Activated CD4-positive, alpha-beta T cell treated with anti-CD3 and anti-CD28 coated beads, Interleukin-2, amount 50 U/mL, for 48 hours (primary cell): Measurements from ENCODE around the gene DEDD.
"Not testable (repeated sequence)": the region's sequence is repeated elsewhere in the genome, so short reads cannot be mapped to it uniquely, and the experiment has no call there.

Experiments used
- DNase-seq, 2 experiments: peaks; one replicate each; pipeline ENCODE4 v3.0.0-alpha.2; 2020

Gene DEDD

DNA sequence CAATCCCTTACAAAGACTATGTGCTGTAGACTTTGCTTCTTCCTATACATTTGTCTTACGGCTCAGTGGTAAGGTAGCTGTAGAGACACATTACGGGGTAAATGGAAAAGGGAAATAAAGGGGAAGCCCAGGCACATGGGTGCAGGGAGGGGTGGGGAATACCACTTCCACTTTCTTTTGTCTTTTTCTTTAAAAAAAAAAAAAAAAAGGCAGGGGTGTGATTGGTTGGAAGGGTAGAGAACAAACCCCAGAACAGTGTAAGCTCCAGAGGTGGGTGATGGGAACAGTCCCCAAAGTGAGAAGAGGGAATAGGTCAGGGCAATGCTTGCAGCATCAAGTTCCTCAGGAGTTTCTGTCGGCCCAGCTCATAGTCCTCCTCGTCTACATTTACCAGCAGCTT, 10.6 kb downstream of the DEDD start:
- no peak for DNase-seq

DNA sequence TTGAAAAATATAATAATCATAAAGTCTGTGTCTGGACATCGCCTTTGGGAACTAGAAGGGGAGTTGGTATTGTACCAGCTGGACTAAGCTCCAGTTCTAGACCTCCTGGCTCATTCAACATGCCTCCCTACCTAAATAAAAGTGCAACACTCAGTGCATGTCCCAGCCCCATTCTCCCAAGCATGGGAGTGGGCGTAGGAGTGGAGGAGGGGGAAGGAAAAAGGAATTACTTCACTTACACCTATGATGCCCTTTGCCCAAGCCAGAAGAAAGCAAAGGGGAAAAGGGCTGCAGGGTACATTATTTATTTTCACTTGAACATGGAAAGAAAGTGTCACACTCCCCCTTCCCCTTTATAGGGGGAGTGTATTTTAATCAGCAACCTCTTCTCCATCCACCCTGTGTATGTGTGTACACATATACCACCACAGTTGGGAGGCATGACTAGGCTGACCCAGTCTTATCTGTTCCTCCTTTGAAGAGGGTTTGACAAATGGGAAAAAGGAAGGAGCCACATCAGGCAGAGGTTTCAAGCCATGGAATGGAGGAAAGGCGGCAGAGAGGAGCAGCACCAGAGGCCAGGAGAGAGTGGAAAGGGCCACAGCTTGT, 11.3 kb downstream of the DEDD start:
- no peak for DNase-seq

DNA sequence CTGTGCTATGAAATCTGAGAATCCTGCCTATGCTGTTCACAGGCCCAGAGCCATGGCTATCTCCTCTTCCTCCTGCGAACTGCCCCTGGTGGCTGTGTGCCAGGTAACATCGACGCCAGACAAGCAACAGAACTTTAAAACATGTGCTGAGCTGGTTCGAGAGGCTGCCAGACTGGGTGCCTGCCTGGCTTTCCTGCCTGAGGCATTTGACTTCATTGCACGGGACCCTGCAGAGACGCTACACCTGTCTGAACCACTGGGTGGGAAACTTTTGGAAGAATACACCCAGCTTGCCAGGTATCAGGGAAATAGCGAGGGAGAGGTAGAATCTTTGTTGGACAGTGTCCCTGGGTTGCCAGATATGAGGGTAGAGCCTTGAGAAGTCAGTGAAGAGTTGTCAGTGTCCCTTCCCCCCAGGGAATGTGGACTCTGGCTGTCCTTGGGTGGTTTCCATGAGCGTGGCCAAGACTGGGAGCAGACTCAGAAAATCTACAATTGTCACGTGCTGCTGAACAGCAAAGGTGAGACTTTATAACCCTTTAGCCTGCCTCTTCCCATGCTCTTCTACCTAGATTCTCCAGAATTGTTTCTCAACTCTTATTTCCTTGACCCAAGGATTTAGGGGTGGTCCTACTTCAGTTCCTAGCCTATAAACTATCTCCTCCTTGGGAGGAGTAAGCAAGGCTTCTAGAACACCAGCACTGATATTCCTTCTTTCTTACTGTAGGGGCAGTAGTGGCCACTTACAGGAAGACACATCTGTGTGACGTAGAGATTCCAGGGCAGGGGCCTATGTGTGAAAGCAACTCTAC, 13.2 kb downstream of the DEDD start:
- DNase-seq, result peak; percentile 65 to 78

DNA sequence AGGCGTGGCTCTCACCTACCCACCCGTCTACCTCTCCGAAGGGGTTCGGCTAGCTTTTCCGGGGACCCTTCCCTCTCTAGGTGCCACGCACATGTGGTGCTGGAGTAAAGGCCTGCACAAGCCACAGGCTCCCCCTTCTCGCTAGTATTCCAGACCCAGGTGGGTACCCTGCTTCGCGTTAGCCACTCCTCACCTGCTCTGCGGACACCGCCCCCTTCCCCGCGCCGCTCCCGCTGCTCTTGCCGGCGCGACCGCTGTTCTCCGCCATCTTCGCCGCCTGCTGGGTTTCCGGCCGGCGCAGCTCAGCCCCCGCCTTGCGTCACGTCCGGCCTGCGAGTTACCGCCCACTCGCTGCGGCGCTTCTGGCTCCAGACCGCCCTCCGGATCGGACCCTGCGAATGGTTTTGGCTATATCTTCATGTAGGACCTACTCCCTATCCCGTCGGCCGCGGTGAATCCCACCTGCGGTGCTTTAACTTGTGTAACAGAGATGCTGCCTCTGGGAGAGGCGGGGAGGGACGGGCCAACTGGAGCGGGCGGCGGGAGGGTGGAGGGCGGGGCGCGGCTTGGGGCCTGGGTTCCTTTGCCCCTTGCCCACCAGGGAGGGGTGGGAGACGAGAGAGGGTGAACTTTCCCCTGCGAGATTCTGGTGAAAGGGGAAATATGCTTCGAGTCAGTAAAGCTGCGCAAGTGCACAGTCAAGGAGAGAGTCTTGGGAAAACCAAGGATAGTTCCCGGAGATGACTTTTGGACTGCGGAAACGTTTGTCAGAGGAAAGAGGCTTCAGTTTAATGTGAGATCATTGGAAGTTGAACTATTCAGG, 14.5 kb downstream of the DEDD start, which contains the start of the genes NIT1 and PFDN2:
TSS of gene NIT1 (plus strand) at position 347 of the 823 bp plus-strand sequence. CDS start at position 419, 72 bp downstream.
TSS of gene PFDN2 (minus strand) at position 279 of the 823 bp plus-strand sequence. CDS start at position 268, 11 bp downstream.
- peak; percentile 86 to 89 for DNase-seq

DNA sequence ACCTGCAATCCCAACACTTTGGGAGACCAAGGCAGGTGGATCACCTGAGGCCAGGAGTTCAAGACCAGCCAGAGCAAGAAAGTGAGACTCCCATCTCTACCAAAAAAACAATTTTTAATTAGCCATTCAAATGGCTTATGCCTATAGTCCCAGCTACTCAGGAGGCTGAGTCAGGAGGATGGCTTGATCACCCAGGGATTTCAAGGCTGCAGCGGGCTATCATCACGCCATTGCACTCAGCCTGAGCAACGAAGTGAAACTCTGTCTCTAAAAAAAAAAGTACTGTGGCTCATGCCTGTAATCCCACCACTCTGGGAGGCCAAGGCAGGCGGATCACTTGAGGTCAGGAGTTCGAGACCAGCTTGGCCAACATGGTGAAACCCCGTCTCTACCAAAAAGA, 16.5 kb downstream of the DEDD start:
- DNase-seq, result not testable (repeated sequence)

DNA sequence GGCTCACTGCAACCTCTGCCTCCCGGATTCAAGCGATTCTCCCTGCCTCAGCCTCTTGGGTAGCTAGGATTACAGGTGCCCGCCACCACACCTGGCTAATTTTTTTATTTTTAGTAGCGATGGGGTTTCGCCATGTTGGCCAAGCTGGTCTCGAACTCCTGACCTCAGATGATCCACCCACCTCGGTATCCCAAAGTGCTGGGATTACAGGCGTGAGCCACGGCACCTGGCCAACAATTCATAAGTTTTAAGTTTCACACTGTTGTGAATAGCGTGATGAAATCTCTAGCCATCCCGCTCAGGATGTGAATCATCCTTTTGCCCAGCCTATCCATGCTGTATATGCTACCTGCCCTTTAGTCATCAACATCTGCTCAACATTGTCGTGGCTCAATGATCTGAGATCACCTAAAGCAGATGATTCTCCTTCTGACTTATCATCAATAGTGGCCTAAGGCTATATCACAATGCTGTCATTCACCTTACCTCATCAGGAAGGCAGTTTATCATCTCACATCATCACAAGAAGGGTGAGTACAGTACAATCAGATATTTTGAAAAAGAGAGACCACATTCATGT, 17.2 kb downstream of the DEDD start:
- DNase-seq, result peak in 1 of 2 experiments; percentile 51

DNA sequence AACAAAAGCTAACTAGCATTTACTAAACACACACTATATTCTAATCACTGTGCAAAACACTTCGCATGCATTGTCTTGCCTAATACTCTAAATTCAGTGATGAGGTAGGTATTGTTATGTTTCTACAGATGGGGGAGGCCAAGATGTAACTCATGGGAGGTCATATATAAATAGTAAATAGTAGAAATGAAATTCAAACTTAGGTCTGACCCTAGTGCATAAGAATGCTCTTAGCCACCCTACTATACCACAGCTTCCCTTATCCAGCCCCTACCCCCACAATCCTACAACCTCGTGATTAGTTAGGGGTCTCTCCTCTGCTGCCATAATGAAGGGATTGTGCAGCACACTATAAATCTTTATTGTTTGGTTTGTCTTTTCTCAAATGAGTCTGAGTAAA, 17.9 kb downstream of the DEDD start:
- no peak for DNase-seq

DNA sequence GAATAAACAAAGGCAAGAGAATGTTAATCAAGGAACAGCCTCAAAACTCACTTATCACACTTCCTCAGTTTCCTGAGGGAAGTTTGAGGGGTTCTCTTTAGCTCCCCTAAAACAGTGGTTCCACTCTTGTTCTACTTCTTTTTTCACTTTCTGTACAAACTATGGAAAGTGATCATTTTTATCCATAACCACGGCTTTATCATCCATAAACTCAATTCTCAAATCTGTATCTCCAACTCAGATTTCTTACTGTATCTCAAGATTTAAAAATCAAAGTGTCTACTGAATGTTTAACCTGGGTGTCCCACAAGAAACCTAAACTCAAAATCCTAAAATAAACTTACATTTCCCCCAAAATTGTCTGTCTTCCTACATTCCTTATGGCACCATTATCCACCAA, 18.6 kb downstream of the DEDD start:
- no peak for DNase-seq

DNA sequence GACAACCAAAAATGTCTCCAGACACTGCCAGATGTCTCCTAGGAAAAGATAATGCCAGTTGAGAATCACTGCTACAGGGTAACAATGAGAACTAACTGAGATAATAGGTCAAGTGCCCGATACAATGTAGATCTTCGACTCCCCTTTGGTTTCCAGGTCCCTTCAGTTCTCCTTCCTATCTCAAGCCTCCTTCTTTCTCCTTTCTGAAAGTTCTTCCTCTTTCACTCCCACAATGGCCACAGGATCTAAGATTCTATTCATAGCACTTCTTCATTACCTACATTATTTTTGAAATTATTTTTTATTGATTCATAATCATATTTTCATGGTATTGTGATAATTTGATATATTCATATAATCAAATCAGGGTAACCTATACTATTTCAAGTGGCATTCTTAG, 20.9 kb downstream of the DEDD start:
- DNase-seq, result no peak

DNA sequence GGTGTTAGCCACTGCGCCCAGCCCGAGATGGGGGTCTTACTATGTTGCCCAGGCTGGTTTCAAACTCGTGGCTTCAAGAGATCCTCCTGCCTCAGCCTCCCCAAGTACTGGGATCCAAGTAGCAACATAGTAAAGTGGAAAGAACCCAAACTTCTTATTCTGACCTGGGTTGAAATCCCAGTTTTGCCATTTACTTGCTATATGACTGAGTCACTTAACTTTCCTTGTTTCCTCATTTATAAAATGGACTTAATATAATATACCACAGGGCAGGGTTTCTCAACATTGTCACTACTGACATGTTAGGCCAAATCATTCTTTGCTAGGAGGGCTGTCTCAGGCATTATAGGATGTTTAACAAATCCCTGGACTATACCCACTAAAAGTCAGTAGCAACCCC, 21.4 kb downstream of the DEDD start:
- DNase-seq, result no peak

DNA sequence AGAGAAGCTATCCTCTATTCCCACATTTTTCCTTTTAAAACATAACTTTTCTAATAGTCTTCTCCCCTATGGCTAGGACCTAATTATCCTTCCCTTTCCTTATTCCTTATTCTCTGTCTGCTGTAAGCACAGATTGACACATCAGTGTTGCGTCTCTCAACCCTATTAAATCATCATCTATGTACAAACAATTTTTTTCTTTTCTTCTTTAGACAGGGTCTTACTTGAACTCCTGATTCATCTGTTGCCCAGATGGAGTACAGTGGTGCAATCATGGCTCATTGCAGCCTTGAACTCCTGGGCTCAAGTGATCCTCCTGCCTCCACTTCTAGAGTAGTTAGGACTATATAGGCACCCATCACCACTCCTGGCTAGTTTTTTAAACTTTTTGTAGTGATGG, 26.0 kb downstream of the DEDD start:
- no peak for DNase-seq

DNA sequence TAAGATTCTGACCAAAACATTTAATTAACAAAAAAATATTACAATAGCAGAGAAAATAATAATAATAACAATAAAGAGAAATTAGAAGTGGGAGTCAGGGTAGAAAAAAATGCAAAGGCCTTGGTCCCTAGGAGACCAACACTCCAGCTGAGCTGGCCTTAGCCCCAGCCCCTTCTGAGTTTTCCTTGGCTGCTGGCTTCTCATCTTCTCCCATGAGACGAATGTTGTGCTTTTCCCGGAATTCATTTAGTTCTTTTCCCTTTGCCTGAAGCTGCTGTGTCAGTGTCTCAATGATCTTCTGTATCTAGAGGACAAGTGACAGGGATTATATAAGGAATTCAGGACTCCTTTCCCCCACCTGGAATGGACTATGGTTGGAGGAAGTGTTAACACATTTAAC, 31.9 kb downstream of the DEDD start:
- no peak for DNase-seq

DNA sequence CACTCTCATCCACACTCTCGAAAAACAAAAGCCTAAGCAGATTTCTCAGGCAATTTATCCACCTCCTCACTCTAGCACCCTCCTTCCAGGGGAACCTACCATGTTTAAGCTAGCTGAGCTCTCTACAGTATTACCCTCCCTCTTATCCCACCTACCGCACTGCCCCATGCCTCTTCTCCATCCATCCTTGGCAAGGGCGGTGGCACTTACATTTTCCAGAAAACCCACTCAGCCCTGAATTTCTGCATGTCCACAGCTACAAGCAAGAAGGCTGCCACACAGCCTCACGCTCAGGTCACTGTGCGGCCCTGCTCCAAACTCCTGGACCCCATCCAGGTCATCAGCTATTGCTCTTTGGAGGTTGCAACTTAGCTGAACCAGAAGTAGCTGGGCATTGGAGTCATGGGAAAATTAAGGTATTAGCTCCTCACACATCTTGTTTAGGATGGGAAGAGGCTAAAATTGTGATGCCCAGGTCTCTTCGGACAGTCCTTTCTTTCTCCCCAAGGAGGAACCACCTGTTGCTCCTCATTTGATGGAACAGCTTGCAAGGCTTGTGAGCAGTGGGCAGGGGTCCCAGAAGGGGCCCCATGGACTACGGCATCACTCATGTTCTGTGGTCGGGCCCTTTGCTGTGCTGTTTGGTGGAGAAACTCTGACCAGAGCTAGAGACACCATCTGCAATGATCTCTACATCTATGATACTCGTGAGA, 33.2 kb downstream of the DEDD start:
- DNase-seq, result no peak

DNA sequence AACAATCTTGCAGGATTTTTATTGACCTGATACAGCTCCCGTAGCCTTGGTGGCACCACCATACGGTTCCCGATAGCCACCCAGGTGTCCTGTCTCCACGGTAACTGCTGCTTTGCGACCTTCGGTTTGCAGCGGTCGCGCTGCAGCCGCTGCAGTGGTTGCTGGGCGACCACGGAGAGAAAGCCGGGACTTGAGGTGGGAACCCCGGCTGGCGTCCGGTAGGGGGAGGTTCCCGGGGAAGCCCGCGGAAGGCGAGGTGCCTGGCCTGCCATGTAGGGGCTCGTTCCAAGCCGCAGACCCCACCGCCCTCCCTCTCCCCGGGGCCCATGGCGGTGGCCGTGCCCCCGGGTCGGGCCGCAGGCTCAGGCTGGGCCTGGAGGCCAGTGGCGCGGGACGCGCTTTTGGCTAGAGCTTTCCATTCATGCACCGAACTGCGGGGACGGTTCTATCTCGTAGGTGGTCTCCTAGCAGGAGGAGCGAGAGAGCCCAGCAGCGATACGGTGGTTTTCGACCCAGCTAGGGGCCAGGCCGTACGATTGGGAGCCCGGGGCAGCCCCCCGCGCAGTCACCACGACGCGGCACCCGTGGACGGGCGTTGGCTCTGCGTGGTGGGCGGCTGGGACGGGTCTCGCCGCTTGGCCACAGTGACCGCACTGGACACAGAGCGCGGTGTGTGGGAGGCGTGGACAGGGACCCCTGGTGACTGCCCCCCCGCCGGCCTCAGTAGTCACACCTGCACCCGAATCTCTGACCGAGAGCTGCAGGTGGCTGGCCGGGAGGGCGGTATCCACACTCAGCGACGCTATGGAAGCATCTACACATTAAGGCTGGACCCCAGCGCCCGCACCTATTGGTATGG, 34.0 kb downstream of the DEDD start, which contains the start of gene KLHDC9:
TSS of gene KLHDC9 (plus strand) at position 152 of the 859 bp plus-strand sequence. CDS start at position 327, 175 bp downstream.
- peak; percentile 73 to 80 for DNase-seq

DNA sequence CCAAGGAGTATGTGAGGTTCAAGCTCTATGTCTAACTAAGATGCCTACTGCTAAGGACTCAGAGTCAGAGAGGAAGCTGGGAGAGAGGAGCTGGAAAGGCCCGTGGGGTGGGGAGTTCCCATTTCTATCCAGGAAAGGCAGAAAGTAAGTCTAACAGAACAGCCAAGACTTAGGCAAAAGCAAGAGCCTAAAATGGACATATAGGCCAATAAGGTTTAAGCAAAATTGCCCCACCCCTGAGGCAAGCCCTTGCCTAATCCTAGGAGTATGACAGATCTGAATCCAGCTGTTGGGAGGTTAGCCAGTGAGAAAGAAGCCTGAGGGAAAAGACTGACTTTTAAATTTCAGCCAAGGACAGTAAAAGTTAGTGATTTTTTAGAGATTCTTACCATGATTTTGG, 35.9 kb downstream of the DEDD start:
- no peak for DNase-seq

DNA sequence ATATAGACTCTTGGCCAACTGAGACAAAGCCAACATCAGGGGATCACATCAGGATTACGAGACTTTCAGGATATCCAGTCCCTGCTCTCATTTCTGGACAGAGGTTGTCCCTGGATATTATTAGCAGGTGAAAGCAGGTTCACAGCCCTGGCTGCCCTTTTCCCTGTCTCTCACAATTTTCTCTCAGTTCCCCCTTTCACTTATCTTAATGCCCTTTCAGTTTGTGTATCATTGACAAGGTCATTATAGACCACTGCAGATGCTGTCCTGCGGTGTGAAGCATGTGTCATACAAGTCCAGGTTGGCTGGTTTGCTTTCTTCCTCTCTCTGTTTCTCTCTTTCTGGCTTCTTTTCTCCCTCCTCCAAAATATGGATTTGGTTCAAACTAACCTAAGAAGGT, 36.5 kb downstream of the DEDD start:
- DNase-seq, result no peak

DNA sequence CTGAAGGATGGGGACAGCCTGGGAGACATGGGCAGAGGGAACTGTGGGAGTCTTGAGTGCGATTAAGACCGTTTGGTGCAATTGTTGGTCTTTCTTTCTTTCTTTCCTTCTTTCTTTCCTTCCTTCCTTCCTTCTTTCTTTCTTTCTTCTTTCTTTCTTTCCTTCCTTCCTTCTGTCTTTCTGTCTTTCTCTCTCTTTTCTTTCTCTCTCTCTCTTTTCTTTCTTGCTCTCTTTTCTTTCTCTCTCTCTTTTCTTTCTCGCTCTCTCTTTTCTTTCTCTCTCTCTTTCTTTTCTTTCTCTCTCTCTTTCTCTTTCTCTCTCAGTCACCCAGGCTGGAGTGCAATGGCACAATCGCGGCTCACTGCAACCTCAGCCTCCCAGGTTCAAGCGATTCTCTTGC, 37.2 kb downstream of the DEDD start:
- no peak for DNase-seq

DNA sequence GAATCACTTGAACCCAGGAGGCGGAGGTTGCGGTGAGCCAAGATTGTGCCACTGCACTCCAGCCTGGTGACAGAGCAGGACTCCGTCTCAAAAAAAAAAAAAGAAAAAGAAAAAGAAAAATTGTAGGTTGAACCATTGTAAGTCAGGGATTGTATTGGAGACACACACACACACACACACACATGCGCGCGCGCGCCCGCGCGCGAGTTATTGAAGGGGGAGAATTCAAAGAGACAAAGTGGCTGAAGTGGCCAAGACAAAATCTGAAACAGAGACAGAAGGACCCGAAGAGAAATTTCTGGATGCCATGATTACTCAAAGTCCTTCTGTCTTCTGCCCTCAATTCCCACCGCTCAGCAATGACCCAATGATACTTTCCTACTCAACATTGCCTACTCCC, 38.0 kb downstream of the DEDD start:
- no peak for DNase-seq

DNA sequence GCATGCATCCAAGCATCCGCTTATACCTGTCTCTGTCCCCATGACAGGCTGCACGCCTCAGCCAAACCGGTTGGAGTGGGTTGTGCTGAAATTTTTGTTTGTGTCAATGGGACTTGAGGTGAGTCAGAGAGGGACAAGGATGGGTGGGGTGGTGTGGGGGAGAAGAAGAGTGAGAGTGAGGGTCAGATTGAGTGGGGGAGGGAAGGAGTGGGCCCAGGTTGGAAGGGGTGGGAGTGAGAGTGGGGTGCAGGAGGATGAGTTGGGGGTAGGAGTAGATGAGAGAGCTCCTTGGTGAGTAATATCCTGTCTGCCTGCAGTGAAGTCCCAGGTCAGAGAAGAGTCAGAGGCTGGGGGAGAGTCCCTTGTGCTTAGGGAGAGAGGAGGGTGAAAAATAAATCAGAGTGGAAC, 39.8 kb downstream of the DEDD start:
- DNase-seq, result peak; percentile 47 to 62

DNA sequence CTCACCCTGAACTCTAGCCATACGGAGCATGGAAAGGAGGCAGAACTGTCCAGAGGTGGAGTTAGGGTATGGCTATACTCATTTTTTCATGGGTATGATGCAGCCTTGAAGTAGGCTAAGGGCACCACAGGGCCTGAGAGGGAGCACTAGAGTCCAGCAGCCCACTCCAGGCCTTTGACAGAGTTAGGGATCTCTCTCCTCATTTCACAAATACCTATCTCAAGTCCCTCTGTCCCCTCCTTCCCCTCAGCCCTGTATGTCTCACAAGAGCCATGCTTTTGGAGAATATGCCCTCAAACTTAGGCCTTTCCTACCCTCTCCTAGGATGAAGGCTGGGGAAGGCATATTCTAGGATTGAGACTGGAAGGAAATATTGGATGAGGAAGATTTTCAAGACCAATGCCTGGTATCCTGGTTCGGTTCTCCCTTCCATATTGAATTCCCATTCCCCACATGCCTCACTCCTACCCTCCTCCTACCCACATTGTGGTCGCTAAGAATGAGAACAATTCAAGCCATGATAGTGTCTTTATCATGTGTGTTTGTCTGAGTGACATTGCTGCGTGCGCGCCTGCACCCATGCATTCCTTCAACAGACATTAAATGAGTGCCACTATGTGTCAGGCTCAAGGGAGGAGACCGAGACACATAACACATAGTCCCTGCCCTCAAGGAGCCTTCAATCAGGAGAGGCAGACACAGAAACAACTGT, 40.5 kb downstream of the DEDD start:
- no peak for DNase-seq

DNA sequence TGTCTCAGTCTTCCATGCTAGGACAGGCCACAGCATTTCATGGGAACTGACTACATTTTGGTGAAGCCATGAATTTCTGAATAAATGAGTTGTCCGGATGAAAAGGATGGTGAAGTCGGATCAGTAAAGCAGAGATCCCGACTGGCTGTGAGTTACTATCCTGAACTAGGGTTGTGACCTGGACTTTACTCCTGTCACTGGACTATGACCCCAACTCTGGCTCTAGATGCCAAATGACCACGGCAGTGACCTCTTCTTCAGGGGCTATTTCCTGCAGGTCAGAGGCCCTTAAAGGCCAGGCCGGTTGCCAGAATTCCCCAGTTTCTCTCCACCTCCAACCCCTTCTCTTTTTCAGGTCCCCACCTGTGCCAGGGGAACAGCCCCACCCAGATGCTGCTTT, 41.4 kb downstream of the DEDD start:
- DNase-seq, result no peak
